HG02943 (cell line): Measurements from ENCODE around the gene CAMTA1.

Source experiments
- ATAC-seq: cut with Tn5 transposase; IDR thresholded peaks from one replicate; pipeline ENCODE4 v1.9.1; 2021; ENCODE audit warnings: mild to moderate bottlenecking, low read depth, moderate library complexity; ENCODE audit not compliant: unreplicated experiment

The CAMTA1 gene

DNA sequence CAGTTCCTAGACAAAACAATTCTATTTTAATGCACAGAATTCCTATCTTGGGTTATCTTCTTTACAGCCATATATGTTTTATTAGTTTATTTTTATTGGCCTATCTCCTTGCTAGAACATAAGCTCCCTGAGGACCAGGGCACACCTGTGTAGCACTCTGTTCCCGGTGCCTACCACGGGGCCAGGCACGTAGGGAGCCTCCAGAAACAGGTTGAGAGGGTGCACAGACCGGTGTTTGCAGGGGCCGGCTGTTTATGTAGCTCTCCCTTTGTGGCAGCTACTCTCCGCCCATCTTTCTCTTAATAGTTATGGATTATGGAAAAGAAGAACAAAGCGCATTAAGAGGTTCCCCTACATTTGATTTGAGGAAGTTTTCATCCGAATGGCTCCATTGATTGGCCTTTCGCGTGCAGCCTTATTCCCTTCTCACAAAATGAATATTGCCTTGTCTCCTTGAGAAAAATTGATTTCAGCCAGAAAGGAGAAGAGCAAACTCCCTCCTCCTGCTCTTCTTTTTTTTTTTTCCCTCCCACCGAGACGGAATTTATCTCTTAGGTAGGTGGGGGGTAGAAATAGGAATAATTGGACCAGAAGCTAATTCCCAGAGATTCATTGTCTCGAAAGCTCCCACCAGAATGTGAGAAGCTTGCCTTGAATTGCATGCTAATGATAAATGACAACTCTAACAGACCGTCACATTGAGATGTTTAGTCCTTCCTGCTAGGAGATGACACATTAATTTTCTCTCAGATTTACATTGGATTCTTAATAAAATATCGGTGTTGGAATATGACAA lies 447.4 kb downstream of the CAMTA1 start:
- no peak for ATAC-seq

GRCh38 chr1:7233237-7233540 lies 447.9 kb downstream of the CAMTA1 start:
- ATAC-seq, result no peak

DNA sequence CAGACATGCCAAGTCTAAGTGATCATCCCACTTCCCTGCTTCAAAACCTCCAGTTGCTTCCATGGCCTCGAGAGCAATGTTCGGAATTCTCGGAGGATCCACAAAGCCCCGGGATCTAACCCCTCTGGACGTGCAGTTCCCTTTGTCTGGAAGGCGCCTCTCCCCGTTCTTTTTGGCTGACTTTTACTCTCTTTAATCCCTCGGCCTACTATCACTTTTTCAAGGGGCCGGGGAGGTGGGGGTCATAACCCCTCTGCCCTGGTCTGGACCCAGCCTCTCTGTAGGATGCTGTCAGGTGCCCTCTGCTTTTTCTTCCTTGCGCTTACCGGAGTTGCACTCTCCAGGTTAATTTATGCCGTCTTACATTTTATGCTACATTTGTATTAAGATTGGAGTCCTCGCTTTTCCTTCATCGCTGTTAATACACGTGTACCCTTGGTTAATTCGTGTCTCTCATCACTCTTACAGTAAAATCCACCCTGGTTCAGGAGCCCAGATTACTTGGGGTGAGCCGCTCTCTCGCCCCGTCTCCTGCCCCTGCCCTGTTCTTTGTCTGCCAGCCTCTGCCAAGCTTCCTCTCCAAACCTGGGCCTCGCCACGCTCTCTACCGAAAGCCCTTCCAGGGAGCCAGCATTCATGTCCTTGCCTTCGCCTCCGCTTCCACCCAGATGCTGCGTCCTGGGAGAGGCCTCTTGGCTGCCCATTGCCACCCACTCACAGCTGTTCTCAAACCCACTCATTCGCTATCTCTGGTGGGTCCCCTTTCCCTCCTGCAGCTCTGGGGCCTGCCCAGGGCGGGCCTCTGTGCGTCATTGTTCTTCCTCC lies 448.6 kb downstream of the CAMTA1 start:
- no peak for ATAC-seq

GRCh38 chr1:7234471-7234755 lies 449.2 kb downstream of the CAMTA1 start:
- no peak for ATAC-seq

DNA sequence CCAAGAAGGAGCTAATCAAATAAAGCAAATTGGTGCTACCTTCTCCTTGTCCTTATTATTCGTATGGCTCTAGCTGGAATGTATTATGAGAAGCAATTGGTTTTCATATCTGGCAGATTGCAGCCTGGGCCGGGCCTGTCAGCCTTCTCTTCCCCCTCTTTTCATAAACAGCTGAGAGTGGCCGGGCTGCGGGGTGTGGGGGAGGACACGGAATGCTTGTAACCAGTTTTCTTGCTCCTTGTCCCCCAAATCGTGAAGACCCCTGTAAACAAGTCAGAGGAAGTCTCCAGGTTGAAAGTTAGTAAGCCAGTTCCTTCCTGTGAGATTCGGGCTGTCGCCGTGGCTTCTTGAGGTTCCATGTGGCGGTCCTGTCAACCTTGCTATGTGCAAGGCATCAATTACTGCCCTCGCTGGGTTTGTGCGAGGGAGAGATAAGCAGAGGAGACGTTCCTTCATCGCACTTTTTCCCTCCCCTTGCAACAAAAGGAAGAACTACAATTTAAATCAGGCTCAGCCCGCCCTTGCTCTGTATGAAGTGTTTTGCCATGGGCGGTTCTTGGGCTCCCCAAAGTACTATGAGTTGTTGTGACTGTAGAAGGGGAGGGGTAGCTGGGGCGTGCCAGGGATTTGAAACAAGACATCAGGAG lies 450.7 kb downstream of the CAMTA1 start:
- no peak for ATAC-seq

GRCh38 chr1:7236844-7237515 lies 451.7 kb downstream of the CAMTA1 start:
- ATAC-seq, result no peak

- no peak for ATAC-seq
Observed at GRCh38 chr1:7247158-7247557, 461.9 kb downstream of the CAMTA1 start.

- ATAC-seq, result no peak
Observed at GRCh38 chr1:7247791-7248548, 462.7 kb downstream of the CAMTA1 start.

- no peak for ATAC-seq
Observed at GRCh38 chr1:7248549-7249199, 463.4 kb downstream of the CAMTA1 start.

DNA sequence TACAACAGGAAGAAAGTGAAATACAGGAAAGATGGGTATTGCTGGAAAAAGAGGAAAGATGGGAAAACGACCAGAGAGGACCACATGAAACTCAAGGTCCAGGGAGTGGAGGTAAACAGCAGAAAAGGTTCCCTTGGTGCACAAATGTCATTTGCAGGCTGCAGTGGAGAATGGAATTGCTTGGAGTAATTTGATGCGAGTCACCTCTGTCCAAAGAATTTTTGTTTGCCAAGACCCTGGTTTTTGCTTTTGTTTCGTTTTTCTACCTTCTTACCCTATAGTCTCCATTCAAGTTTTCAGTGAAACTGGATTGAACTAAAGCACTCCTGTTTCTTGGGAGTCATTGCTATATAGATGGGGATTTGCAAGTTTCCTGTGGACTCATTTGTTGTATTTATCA lies 464.3 kb downstream of the CAMTA1 start:
- no peak for ATAC-seq

- no peak for ATAC-seq
Observed at GRCh38 chr1:7250176-7250575, 464.9 kb downstream of the CAMTA1 start.

GRCh38 chr1:7250597-7251453 lies 465.6 kb downstream of the CAMTA1 start:
- no peak for ATAC-seq

DNA sequence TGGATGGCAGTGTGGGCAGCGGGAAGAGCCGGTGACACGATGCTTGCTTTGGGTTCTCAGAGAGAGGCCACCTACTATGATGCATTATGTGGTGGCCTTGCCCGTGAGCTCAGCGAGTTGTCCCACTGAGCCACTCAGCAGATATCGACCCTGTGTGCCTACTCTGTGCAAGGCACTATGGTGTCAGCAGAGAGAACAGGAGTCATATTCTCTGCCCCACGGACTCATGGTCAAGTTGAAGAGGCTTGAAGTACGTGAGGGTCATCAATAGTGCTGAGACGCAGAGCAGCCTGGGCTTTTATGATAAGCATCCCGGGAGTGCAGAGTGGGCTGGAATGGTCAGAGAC lies 466.2 kb downstream of the CAMTA1 start:
- no peak for ATAC-seq

GRCh38 chr1:7252411-7253117 lies 467.3 kb downstream of the CAMTA1 start:
- ATAC-seq, result no peak

GRCh38 chr1:7253118-7253480 lies 467.8 kb downstream of the CAMTA1 start:
- ATAC-seq, result no peak

DNA sequence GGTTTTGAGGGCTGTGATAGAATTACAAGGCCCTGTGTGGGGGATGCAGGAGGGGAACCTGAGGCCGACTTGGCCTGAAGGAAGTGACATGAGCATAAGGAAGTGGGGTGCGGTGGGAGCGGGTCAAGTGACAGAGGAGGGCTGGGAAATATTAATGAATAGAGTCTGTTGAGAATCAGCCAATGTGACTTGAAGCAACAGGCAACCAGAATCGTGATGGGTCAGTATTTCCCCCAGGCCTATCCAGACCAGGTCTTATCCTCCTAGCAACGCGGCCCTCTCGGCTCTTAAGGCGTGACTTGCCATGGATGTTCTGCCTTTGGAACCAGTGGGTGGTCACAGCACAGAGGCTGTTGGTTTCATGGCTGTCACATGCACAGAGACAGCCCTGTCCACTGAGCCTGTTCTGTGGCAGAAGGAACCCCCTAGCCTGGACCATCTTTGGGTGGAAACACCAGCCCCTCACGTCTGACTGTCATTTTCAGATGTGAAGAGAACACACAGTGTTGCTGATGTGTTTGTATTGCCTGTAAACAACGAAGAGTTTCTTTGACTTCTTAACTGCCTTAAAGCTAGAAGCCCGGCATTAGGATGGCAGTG lies 468.8 kb downstream of the CAMTA1 start:
- no peak for ATAC-seq

- no peak for ATAC-seq
Observed at GRCh38 chr1:7255303-7256058, 470.2 kb downstream of the CAMTA1 start.

DNA sequence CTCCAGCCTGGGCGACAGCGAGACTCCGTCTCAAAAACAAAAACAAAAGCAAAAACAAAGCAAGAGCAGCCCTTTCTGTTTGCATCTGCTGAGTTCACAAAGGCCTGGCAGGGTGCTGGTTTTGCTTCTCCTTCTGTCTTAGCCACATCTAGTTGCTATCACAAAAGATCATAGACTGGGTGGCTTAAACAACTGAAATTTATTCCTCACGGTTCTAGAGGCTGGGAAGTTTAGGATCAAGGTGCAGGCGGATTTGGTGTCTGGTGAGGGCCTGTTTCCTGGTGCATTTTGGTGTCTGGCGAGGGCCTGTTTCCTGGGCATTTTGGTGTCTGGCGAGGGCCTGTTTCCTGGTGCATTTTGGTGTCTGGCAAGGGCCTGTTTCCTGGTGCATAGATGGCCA lies 471.3 kb downstream of the CAMTA1 start:
- no peak for ATAC-seq
